ENCODE measurements around the gene SALL4.

- TF ChIP-seq CTCF (IDR thresholded peaks at IDR 0.05) (no peak), POLR2A (IDR thresholded peaks at IDR 0.05) (no peak)
Measured at GRCh38 chr20:51760905-51761546, 41.3 kb downstream of the SALL4 start.

All from adrenal gland (tissue), 5 donors.